Renal cortical epithelial cell (primary cell): Measurements from ENCODE around the gene GPNMB. TPM values are rescaled to one million over a fixed set of nuclear protein-coding genes. Genes with fewer than 3 reads are reported as not detected.
"Not testable (repeated sequence)": the region's sequence is repeated elsewhere in the genome, so short reads cannot be mapped to it uniquely, and the experiment has no call there.

Experiments used
- DNase-seq: peaks from one replicate; pipeline ENCODE4 v3.0.0-alpha.2; 2011; ENCODE audit warnings: low read depth
- total RNA-seq: library from RNA; depleted of rRNA; stranded (reverse); fragments of >200 nt; gene quantifications from 2 replicates; pipeline ENCODE4 v1.2.3, GENCODE V29; 2014

The GPNMB gene
- 11.5 and 120 TPM in 2 replicates for total RNA-seq

GRCh38 chr7:23246555-23246954 lies at the start of gene GPNMB:
TSS of gene GPNMB (plus strand) at chr7:23246775. CDS start at chr7:23246858, 83 bp downstream.
- peak; percentile 92 for DNase-seq

GRCh38 chr7:23197745-23198144 lies 48.8 kb upstream of the GPNMB start:
- DNase-seq: not testable (repeated sequence)

- DNase-seq: no peak
These were observed 46.2 kb upstream of the GPNMB start for GRCh38 chr7:23200331-23200730.

- no peak for DNase-seq
These were observed 42.3 kb upstream of the GPNMB start for GRCh38 chr7:23204241-23204640.

GRCh38 chr7:23205577-23205908 lies 41.0 kb upstream of the GPNMB start:
- DNase-seq: peak; percentile 54

GRCh38 chr7:23205909-23206767 lies 40.4 kb upstream of the GPNMB start:
- peak; percentile 11 for DNase-seq

GRCh38 chr7:23207021-23207420 lies 39.6 kb upstream of the GPNMB start:
- peak; percentile 72 for DNase-seq

- DNase-seq: no peak
These were observed 38.7 kb upstream of the GPNMB start for GRCh38 chr7:23207884-23208283.

- DNase-seq: no peak
These were observed 38.3 kb upstream of the GPNMB start for GRCh38 chr7:23208316-23208715.

GRCh38 chr7:23210506-23210905 lies 36.1 kb upstream of the GPNMB start:
- DNase-seq: no peak

GRCh38 chr7:23211589-23211988 lies 35.0 kb upstream of the GPNMB start:
- DNase-seq: peak; percentile 89

GRCh38 chr7:23212395-23212794 lies 34.2 kb upstream of the GPNMB start:
- DNase-seq: no peak

GRCh38 chr7:23212841-23213240 lies 33.7 kb upstream of the GPNMB start:
- DNase-seq: no peak

GRCh38 chr7:23213755-23214154 lies 32.8 kb upstream of the GPNMB start:
- DNase-seq: no peak

- no peak for DNase-seq
These were observed 32.2 kb upstream of the GPNMB start for GRCh38 chr7:23214423-23214822.

- no peak for DNase-seq
These were observed 31.6 kb upstream of the GPNMB start for GRCh38 chr7:23214938-23215337.

GRCh38 chr7:23216021-23216420 lies 30.6 kb upstream of the GPNMB start:
- no peak for DNase-seq

- no peak for DNase-seq
These were observed 28.4 kb upstream of the GPNMB start for GRCh38 chr7:23218196-23218595.

- DNase-seq: no peak
These were observed 25.8 kb upstream of the GPNMB start for GRCh38 chr7:23220690-23221305.

- DNase-seq: no peak
These were observed 24.0 kb upstream of the GPNMB start for GRCh38 chr7:23222439-23223030.

GRCh38 chr7:23224364-23224763 lies 22.2 kb upstream of the GPNMB start:
- not testable (repeated sequence) for DNase-seq

- no peak for DNase-seq
These were observed 19.6 kb upstream of the GPNMB start for GRCh38 chr7:23226844-23227450.

- no peak for DNase-seq
These were observed 18.2 kb upstream of the GPNMB start for GRCh38 chr7:23228412-23228811.
